ENCODE results near the gene NRF1.

GRCh38 chr7:129646369-129647021, 35.0 kb downstream of the NRF1 start:
- TF ChIP-seq CTCF (IDR thresholded peaks at IDR 0.05; ENCODE audit: control extremely low read depth in 1 of 3, insufficient read depth in 1 of 3, low read depth in 1 of 3, low read length in 3 of 3): no peak
- TF ChIP-seq PHF8 (conservative IDR thresholded peaks at IDR 0.05; ENCODE audit: low read depth, low read length): no peak
- no peak for TF ChIP-seq RBBP5 (IDR thresholded peaks at IDR 0.05; ENCODE audit: borderline replicate concordance, low read depth, low read length)
- TF ChIP-seq POLR2AphosphoS5 (IDR thresholded peaks at IDR 0.05; ENCODE audit: low read depth, low read length): no peak
- TF ChIP-seq POLR2A (IDR thresholded peaks at IDR 0.05; ENCODE audit: control extremely low read depth in 1 of 2, low read depth in 2 of 2, low read length in 2 of 2): no peak; a peak in 1 of 3 replicates
- peak in 1 of 2 experiments; percentile 63; a peak in 1 of 3 replicates for TF ChIP-seq EP300 (IDR thresholded peaks at IDR 0.05; ENCODE audit: borderline replicate concordance in 1 of 2, low read depth in 2 of 2, low read length in 2 of 2)
